ENCODE data around the gene CUZD1.

The CUZD1 gene

DNA sequence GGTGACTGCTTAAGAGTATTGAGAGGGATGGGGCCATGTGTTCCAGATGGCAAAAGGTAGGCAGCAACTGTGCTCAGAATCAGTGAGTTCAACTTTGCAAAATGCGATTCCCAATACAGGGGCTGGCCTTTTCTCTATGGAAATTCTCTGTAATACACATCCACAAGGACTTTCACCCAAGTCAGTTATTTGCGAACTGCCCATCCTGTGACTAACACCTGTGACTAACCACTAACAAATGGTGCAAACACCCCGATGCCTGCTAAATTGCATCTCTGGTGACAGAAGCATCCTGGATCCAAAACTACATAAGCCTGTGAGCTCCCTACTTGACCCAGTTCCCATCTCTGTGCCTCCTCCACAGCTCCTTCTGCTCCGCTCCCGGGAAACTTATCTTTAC is 9.0 kb upstream of the CUZD1 start:
- DNase-seq (ENCODE audit: low read depth): no peak

DNA sequence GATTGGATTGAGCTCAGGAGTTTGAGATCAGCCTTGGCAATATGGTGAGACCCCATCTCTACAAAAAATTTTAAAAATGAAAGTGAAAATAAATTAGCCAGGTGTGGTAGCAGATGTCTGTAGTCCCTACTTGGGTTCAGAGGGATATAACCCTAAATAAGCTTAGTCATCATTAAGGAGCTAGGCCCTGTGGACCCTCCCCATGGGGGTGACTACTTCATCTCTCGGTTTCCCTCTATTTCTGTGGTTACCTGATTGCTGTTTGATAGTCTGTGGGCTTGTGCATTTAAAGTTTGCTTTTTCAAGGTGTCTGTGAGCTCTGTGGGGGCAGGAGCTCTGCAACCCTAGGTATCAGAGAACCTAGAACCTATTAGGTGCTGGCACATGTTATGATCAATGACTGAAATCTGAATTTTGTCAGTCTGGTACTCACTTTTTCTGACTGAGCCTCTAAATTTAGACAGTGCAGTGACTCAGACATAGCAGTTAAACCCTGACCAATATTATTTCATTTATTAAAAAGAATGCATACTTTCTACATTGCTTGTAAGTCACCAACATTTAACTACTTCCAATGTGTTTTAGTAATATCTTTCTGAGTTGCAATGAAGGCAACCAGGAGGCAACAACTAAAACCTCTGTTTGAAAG is 8.1 kb upstream of the CUZD1 start:
- no peak for DNase-seq (ENCODE audit: low read depth)

DNA sequence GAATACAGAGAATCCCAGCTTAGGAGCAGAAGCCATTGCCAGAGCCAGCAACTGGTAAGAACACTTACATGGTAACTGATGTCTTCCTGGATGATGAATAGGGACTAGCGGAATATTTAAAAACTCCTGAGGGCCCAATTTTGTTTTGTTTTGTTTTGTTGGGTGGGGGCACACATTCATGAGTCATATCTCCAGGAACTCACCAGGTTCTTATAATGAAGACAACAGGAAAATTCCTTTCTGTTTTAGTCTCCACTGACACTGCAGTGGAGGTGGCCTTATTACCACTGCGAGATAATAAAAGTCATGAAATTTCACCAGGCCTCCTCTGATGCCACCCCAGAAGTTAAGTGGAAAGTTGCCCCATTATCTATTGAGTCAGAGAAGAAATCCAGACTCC is 6.6 kb upstream of the CUZD1 start:
- no peak for DNase-seq (ENCODE audit: low read depth)

GRCh38 chr10:122850705-122851640 is 5.3 kb upstream of the CUZD1 start:
- no peak for DNase-seq (ENCODE audit: low read depth)

- no peak for DNase-seq (ENCODE audit: low read depth)
Observed at GRCh38 chr10:122849900-122850605, 4.4 kb upstream of the CUZD1 start.

- DNase-seq (ENCODE audit: low read depth): no peak
Observed at GRCh38 chr10:122849090-122849489, 3.4 kb upstream of the CUZD1 start.

GRCh38 chr10:122847782-122848604 is 2.3 kb upstream of the CUZD1 start:
- DNase-seq (ENCODE audit: low read depth): no peak

GRCh38 chr10:122844146-122844545 is 1.5 kb downstream of the CUZD1 start:
- no peak for DNase-seq (ENCODE audit: low read depth)

- DNase-seq (ENCODE audit: low read depth): no peak
Observed at GRCh38 chr10:122841569-122841968, 4.1 kb downstream of the CUZD1 start.

DNA sequence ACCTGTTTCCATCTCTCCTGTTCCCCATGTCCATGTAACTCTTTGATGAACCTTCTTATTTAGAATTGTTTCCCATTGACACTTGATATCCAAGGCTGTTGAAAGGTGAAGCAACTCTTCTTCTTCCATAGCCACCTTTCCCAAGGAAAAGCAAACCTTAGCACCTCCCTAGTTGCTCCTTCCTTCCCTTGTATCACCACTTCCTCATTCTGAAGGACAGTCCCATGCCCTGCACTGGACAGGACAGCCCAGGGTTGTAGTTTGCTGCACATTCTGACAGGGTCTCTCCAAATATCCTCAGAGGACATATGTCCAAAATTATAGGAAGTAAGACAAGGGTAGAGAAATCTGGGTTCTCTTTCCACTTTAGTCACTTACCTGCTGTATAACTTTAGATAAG is 6.2 kb downstream of the CUZD1 start:
- no peak for DNase-seq (ENCODE audit: low read depth)

GRCh38 chr10:122838880-122839279 is 6.8 kb downstream of the CUZD1 start:
- no peak for DNase-seq (ENCODE audit: low read depth)

DNA sequence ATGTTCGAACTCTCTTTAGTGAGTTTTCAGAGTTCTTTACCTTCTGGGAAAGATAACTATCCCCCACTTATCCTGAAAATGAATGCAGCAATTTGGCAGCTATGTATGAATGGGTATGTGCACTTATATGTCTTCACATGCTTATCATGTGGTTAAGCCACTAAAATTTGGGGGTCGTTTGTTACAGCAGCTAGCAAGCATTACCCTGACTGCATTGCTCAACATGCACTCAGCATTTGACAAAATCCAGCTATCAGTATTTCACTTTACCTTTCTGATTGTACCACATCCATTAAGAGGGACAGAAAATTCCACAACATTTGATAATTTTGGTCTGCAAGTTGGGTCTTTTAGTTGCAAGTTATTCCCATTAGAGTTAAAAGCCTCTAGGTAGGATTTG is 9.7 kb downstream of the CUZD1 start:
- no peak for DNase-seq (ENCODE audit: low read depth)

- DNase-seq (ENCODE audit: low read depth): no peak
Observed at GRCh38 chr10:122830965-122831353, 14.7 kb downstream of the CUZD1 start.

DNA sequence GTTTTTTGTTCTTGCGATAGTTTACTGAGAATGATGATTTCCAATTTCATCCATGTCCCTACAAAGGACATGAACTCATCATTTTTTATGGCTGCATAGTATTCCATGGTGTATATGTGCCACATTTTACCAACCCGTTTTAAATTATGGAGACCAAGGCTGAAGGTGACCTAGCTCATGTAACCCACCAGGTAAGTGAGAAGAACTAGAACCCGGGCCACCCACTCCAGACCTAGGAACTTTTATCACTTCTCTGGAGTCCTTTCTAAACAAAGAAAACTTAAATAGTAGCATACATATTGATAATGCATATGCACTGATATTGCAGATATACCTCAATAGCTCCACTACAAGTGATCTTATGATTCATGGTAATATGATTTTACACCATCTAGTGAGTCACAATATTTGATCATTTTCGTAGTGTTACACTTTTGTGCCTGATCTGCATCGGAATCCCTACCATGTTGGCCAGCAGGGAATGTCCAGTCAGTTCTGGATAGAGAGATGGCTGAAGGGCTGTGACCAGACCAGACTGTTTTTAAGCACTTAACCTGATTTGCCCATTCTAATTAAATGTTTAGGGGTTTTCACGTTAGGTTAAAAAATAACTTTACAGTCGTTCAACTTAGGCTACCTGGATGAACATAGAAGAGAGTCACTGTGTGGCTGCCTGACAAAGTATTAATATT is 15.2 kb downstream of the CUZD1 start:
- DNase-seq (ENCODE audit: low read depth): no peak

- no peak for DNase-seq (ENCODE audit: low read depth)
Observed at GRCh38 chr10:122829454-122829853, 16.2 kb downstream of the CUZD1 start.

GRCh38 chr10:122828716-122829255 is 16.9 kb downstream of the CUZD1 start:
- DNase-seq (ENCODE audit: low read depth): no peak

DNA sequence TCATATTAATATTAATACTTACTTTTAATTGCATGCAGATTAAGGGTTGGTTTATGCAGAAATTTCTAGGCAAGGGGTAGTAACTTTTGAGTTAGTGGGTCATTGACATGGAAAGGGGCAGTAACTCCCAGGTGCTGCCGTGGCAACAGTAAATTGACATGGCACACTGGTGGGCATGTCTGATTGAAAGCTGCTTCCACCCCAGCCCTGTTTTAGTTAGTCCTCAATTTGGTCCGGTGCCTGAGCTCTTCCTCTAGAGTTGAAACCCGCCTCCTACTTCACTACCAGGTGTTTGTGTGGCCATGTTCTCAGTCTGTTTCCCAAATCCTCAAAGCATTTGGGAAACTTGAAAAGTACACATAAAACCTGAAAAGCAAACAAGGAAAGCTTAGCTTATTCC is 18.4 kb downstream of the CUZD1 start:
- no peak for DNase-seq (ENCODE audit: low read depth)

DNA sequence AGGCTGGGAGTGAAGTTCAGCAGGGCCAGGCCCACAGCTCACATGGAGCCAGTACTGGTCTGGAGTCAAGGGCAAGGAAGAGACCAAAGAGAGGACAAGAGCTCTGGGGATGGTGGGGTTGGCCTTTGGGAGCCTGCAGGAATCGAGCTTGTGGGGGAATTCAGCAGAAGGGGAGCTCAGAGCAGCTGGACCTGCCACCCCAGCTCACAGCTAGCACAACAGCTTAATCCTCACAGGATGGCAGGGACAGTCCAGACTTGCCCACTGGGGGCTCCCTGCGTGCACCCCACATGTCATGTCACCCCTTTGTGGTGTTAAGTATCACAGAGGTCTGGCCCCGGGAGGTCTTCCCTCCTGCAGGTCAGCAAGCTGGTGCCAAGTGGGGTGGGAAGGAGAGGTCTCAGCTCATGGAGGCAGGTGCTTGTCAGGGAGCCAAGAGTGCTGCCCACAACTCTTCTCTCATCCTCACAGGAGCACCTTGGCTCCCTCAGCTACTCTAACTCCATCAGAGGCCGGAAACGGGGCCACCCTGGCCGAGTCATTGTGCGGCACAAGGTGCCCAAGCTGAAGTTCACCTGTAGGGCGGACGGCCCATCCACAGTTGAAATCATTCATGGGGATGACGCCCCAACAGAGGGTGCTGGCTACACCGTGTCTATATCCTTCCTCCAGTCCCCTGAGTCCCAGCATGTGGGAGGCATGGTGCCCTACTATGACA is 22.5 kb downstream of the CUZD1 start:
- DNase-seq (ENCODE audit: low read depth): no peak

DNA sequence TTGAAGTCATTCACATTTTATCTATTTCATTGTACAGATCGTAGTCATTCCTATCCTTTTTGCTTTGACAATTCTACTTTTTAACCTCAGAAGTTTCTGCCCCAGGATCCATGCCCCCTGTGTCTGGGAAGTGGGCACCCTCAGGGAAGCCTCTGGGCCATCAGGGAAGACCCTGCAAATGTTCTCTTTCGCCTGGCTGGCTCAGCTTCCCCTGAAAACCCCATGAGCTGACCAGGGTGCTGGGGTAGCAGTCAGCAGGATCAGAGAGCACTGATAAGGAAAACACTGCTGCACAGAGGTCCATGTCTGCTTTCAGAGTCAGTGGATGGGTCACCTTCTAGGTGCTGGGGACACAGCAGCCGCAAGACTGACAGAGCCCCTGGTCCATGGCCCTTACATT is 23.8 kb downstream of the CUZD1 start:
- DNase-seq (ENCODE audit: low read depth): no peak

DNA sequence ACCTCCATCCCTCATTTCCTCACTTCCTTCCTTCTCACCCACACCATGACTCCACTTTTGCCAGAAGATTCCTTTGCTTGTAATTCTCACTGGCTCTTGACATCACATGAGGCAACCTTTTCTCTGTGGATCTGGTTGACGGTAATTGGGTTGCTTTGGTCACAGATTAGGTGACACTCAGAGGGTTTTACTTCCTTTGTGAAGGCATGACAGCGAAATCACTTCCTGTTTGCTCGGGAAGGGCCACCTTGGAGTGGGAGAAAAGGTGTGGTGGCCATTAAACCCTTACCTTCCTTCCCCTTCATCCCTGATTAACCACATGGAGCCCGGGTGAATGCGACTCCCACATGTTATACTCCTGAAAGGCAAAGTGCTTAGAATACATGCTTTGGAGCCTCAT is 30.2 kb downstream of the CUZD1 start:
- no peak for DNase-seq (ENCODE audit: low read depth)
